Measurements from ENCODE around the gene RUNX3. TPM values are rescaled to one million over a fixed set of nuclear protein-coding genes. Genes with fewer than 3 reads are reported as not detected.

Gene RUNX3
- total and polyA plus RNA-seq, 2 of the 8 experiments (the other 6 are each of a cell fraction or from before 2014, with no cell fraction given): 0.62 to 0.82 TPM

- Histone ChIP-seq H3K4me1 (replicated peaks in 1 of 4; ENCODE audit: control insufficient read depth in 3 of 4, insufficient read depth in 4 of 4, low read length in 3 of 4) (peaks cover 0 to 2% (median 0%) of the 10 kb centered on the region in 4 experiments; a peak in 2 of 7 replicates), H3K18ac (ENCODE audit: extremely low read depth, low read length) (no peak overlapping the region; the same call in 1 of the 2 replicates), H3K9ac (replicated peaks in 1 of 4; ENCODE audit: extremely low read depth in 1 of 4, low read depth in 3 of 4, low read length in 3 of 4) (no peak overlapping the region), H2BK12ac (ENCODE audit: low read depth, low read length) (0 out of 2 replicates have a peak overlapping the region, but pooled peaks have one; percentile 68), H3K23me2 (ENCODE audit: low read depth, low read length) (peaks cover 7% of the 10 kb centered on the region; the same call in 1 of the 2 replicates), H2BK20ac (ENCODE audit: low read length) (no peak overlapping the region), H3K14ac (ENCODE audit: insufficient read length) (no peak overlapping the region), H3K23ac (ENCODE audit: insufficient read length) (no peak overlapping the region), H4K91ac (replicated peaks; ENCODE audit: insufficient read length, low read length) (no peak overlapping the region), H3K79me2 (ENCODE audit: control insufficient read depth in 1 of 2, insufficient read depth in 2 of 2, low read length in 2 of 2) (no peaks in the 10 kb centered on the region), H2BK15ac (ENCODE audit: low read length) (no peak overlapping the region), H4K5ac (ENCODE audit: insufficient read length, low read depth, low read length) (no peak overlapping the region), H3K27me3 (replicated peaks in 1 of 4; ENCODE audit: control insufficient read depth in 3 of 4, extremely low read depth in 1 of 4, insufficient read depth in 3 of 4, low read length in 3 of 4) (peaks cover 0 to 13% (median 6%) of the 10 kb centered on the region in 4 experiments; a peak in 4 of 7 replicates), H3K79me1 (ENCODE audit: low read depth, low read length) (no peaks in the 10 kb centered on the region), H3K4me3 (ENCODE audit: extremely low read depth in 1 of 4, insufficient read depth in 2 of 4, low read depth in 3 of 4, low read length in 4 of 4) (no peak overlapping the region), H3K4me2 (ENCODE audit: insufficient read depth in 1 of 2, low read depth in 2 of 2, low read length in 2 of 2) (no peak overlapping the region), H2AFZ (ENCODE audit: low read length) (no peak overlapping the region), H3K4ac (replicated peaks; ENCODE audit: insufficient read length, low read depth, low read length) (no peak overlapping the region), H2BK5ac (ENCODE audit: low read depth, low read length) (no peak overlapping the region), H3K27ac (ENCODE audit: low read depth, low read length) (no peak overlapping the region), H4K8ac (ENCODE audit: extremely low read depth, insufficient read depth, low read length) (no peak overlapping the region), H3K9me3 (ENCODE audit: insufficient read depth in 2 of 2, low read depth in 1 of 2, low read length in 1 of 2) (no peaks in the 10 kb centered on the region), H3K36me3 (ENCODE audit: control insufficient read depth in 2 of 4, insufficient read depth in 4 of 4, low read length in 3 of 4) (no peaks in the 10 kb centered on the region), H2BK120ac (replicated peaks; ENCODE audit: low read depth, low read length) (no peak overlapping the region), H3K56ac (replicated peaks; ENCODE audit: insufficient read length, low read depth, low read length) (no peak overlapping the region), H4K20me1 (replicated peaks in 1 of 2; ENCODE audit: control insufficient read depth in 1 of 2, insufficient read depth in 2 of 2, low read length in 2 of 2) (peaks cover 2 to 5% of the 10 kb centered on the region in 2 experiments), H2AK5ac (ENCODE audit: low read depth, low read length) (no peak overlapping the region)
- POLR2A ChIA-PET (ENCODE audit: partially characterized antibody): interaction anchor here (0.6 to 1.1 kb wide), 3 partner anchors 15 to 344 kb away, joined by 3 read pairs; no protein-coding TSS in a partner anchor
- CTCF ChIA-PET (ENCODE audit: partially characterized antibody): interaction anchor here (0.6 to 11.9 kb wide), 24 partner anchors 11 to 990 kb away, joined by 3 to 69 read pairs (median 4); no protein-coding TSS in a partner anchor
- FAIRE-seq (no peak), DNase-seq (ENCODE audit: low read depth in 1 of 2, low spot score in 2 of 2) (peak in 1 of 2 experiments; percentile 58)
- 58% methylated on average over 9 of the region's 9 CpGs; no CpG with 5 or more reads in 1 of the 2 experiments for WGBS, 2 experiments (ENCODE audit: extremely low coverage in 1 of 2, insufficient coverage in 1 of 2, insufficient read length in 1 of 2, insufficient replicate concordance in 2 of 2, low coverage in 1 of 2, low lambda C conversion rate in 2 of 2, missing lambda C conversion rate in 1 of 2)
- TF ChIP-seq RBBP5 (IDR thresholded peaks at IDR 0.05; ENCODE audit: borderline replicate concordance, low read depth, low read length) (no peak), SUZ12 (IDR thresholded peaks at IDR 0.05; ENCODE audit: low read length) (no peak), RFX5 (IDR thresholded peaks at IDR 0.05; ENCODE audit: borderline replicate concordance, low read depth, low read length) (no peak), SIRT6 (IDR thresholded peaks at IDR 0.05; ENCODE audit: low read length) (no peak), NANOG (IDR thresholded peaks at IDR 0.05; ENCODE audit: insufficient read depth, low read depth, low read length, poor library complexity, severe bottlenecking) (no peak), PHF8 (conservative IDR thresholded peaks at IDR 0.05; ENCODE audit: low read depth, low read length) (no peak), ATF2 (IDR thresholded peaks at IDR 0.05; ENCODE audit: low read length) (no peak), RAD21 (IDR thresholded peaks at IDR 0.05 in 1 of 2, conservative IDR thresholded peaks at IDR 0.05 in 1 of 2; ENCODE audit: low read depth in 2 of 2, low read length in 2 of 2) (peak; percentile 85 to 88), FOSL1 (IDR thresholded peaks at IDR 0.05; ENCODE audit: insufficient read depth, low read depth, low read length) (no peak)
Observed at GRCh38 chr1:24849672-24850295, 80.3 kb downstream of the RUNX3 start.

All from H1 (cell line).